A549 treated with dexamethasone at 1 μM for 4 hours (cell line): Measurements from ENCODE around the gene PDGFRB. TPM values are rescaled to one million over a fixed set of nuclear protein-coding genes. Genes with fewer than 3 reads are reported as not detected.

Experiments used
- total RNA-seq: library from RNA; stranded (reverse); fragments of 200-300 nt; extraction: Qiagen RNA extraction; gene quantifications from 5 replicates; pipeline ENCODE4 v1.2.3, GENCODE V29; 2022

PDGFRB gene
- 0.14 to 0.27 TPM (median 0.22 TPM) in 5 replicates for total RNA-seq

GRCh38 chr5:150155258-150156026, at the start of gene PDGFRB:
Gene PDGFRB (minus strand): TSS chr5:150155845. CDS start chr5:150137047, 18,798 bp downstream.

GRCh38 chr5:150189728-150190502, 34.3 kb upstream of the PDGFRB start, which contains the start of gene SLC6A7:
Gene SLC6A7 (plus strand): TSS chr5:150190062. CDS start chr5:150190328, 266 bp downstream.

GRCh38 chr5:150166650-150167511, 11.2 kb upstream of the PDGFRB start, which contains the start of gene CDX1:
Gene CDX1 (plus strand): TSS chr5:150166778. CDS start chr5:150166877, 99 bp downstream.

GRCh38 chr5:150085950-150086715, 69.5 kb downstream of the PDGFRB start, which contains the start of gene CSF1R:
Gene CSF1R (minus strand): TSS chr5:150086554. CDS start chr5:150086427, 127 bp downstream.

Other genes starting within 250 kb of the PDGFRB start
- 0.20 to 0.32 TPM (median 0.30 TPM) in 5 replicates for gene PDE6A, start 211.1 kb downstream of the PDGFRB start, total RNA-seq
- 51.3 to 81.6 TPM (median 74.0 TPM) in 5 replicates for gene SLC26A2, start 195.1 kb downstream of the PDGFRB start, total RNA-seq
- 5.5 to 6.5 TPM (median 5.8 TPM) in 5 replicates for gene TIGD6, start 155.2 kb downstream of the PDGFRB start, total RNA-seq
- 27.9 to 37.0 TPM (median 35.0 TPM) in 5 replicates for gene HMGXB3, start 155.1 kb downstream of the PDGFRB start, total RNA-seq
- gene CSF1R, start 69.3 kb downstream of the PDGFRB start, total RNA-seq = 0.09 to 0.35 TPM (median 0.17 TPM) in 5 replicates
- gene CDX1, start 10.9 kb upstream of the PDGFRB start, total RNA-seq = not detected in 5 replicates
- 0.02 to 0.04 TPM in 2 of 5 replicates, not detected in the others for gene SLC6A7, start 34.2 kb upstream of the PDGFRB start, total RNA-seq
- gene CAMK2A, start 133.9 kb upstream of the PDGFRB start, total RNA-seq = 0.54 to 0.85 TPM (median 0.77 TPM) in 5 replicates
- 25.8 to 37.8 TPM (median 31.8 TPM) in 5 replicates for gene ARSI, start 147.1 kb upstream of the PDGFRB start, total RNA-seq
- 53.5 to 85.1 TPM (median 77.8 TPM) in 5 replicates for gene TCOF1, start 201.9 kb upstream of the PDGFRB start, total RNA-seq